Measurements from ENCODE around the gene SMAP2. TPM values are rescaled to one million over a fixed set of nuclear protein-coding genes. Genes with fewer than 3 reads are reported as not detected.

SMAP2 gene
- total RNA-seq, 2 donors from 2014 or later = 21.4 to 24.6 TPM

GRCh38 chr1:40351124-40351523 is 22.4 kb upstream of the SMAP2 start:
- 69 to 83% methylated on average over 2 of the region's 2 CpGs for WGBS, 2 donors
- Histone ChIP-seq H3K27ac (no peak overlapping the region), H3K9me3 (no peaks in the 10 kb centered on the region), H3K4me1 (no peaks in the 10 kb centered on the region), H3K36me3 (replicated peaks in 1 of 2; ENCODE audit: insufficient read depth in 1 of 2, low read depth in 2 of 2) (no peaks in the 10 kb centered on the region), H3K27me3 (no peaks in the 10 kb centered on the region), H3K4me3 (no peak overlapping the region)
- DNase-seq (no peak), ATAC-seq (no peak)
- intact Hi-C loops (cut with DNase I) = loop anchor here (10.0 kb wide), 1 partner anchor 54 kb away; no protein-coding TSS in a partner anchor
- TF ChIP-seq POLR2A (IDR thresholded peaks at IDR 0.05) (no peak), CTCF (IDR thresholded peaks at IDR 0.05) (no peak)

DNA sequence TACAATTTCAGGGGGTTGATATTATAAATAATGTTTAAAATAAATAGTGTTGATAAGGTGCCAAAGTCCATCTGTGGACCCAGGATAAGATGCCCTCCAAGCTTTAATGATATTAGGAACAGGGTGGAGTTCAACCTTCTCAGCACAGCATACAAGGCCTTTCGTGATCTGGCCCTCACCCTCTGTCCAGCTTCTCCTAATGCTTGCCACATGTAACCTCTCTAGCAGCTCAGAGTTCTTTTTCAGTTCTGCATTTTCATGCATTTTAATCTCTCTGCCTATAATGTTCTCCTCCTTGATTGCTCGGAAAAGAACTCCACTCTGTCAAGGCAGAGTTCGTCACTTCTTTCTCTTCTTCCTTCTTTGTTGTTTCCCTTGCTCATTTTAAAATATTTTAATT is 21.4 kb upstream of the SMAP2 start:
- no peak for TF ChIP-seq POLR2A (IDR thresholded peaks at IDR 0.05)
- no peaks in the 10 kb centered on the region for H3K9me3 ChIP-seq
- H3K4me3 ChIP-seq = no peak overlapping the region
- WGBS, 2 donors = 78 to 86% methylated on average over 3 of the region's 3 CpGs
- H3K4me1 ChIP-seq = no peaks in the 10 kb centered on the region
- intact Hi-C loops (cut with DNase I) = loop anchor here (10.0 kb wide), 1 partner anchor 53 kb away; no protein-coding TSS in a partner anchor
- no peaks in the 10 kb centered on the region for H3K27me3 ChIP-seq
- peak overlapping the region in 1 of 4 donors; percentile 69 for H3K27ac ChIP-seq
- DNase-seq (peak in 1 of 4 donors; percentile 22), ATAC-seq (no peak)
- H3K36me3 ChIP-seq (replicated peaks in 1 of 2; ENCODE audit: insufficient read depth in 1 of 2, low read depth in 2 of 2) = no peaks in the 10 kb centered on the region

DNA sequence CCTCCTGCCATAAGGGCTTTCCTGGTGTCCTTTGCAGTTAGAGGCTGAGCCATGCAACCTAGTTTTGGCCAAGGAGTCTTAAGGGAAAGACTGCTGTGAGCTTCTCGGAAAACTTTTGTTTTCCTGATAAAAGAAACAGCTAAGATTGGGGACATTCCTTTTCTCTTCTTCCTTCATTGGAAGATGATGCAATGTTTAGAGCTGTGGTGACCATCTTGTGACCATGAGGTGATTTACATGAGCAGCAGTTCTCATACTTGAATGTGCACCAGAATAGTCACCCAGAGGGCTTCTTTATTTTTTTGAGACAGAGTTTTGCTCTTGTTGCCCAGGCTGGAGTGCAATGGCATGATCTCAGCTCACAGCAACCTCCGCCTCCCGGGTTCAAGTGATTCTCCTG is 20.4 kb upstream of the SMAP2 start:
- TF ChIP-seq CTCF (IDR thresholded peaks at IDR 0.05) (no peak), POLR2A (IDR thresholded peaks at IDR 0.05) (no peak)
- Histone ChIP-seq H3K36me3 (replicated peaks in 1 of 2; ENCODE audit: insufficient read depth in 1 of 2, low read depth in 2 of 2) (no peaks in the 10 kb centered on the region), H3K27me3 (no peaks in the 10 kb centered on the region), H3K4me3 (no peak overlapping the region), H3K4me1 (no peaks in the 10 kb centered on the region), H3K27ac (peak overlapping the region in 1 of 4 donors; percentile 69), H3K9me3 (no peaks in the 10 kb centered on the region)
- ATAC-seq = no peak
- intact Hi-C loops (cut with DNase I) = loop anchor here (10.0 kb wide), 1 partner anchor 52 kb away; no protein-coding TSS in a partner anchor
- WGBS, 2 donors = 86 to 91% methylated on average over 3 of the region's 3 CpGs
- DNase-seq = no peak

- no peaks in the 10 kb centered on the region for H3K4me1 ChIP-seq
- peaks cover 0 to 5% (median 0%) of the 10 kb centered on the region in 3 donors for H3K9me3 ChIP-seq
- TF ChIP-seq POLR2A (IDR thresholded peaks at IDR 0.05) (no peak), CTCF (IDR thresholded peaks at IDR 0.05) (no peak)
- ATAC-seq = no peak
- no peak overlapping the region for H3K27ac ChIP-seq
- intact Hi-C loops (cut with DNase I) = loop anchor here (10.0 kb wide), 1 partner anchor 47 kb away; no protein-coding TSS in a partner anchor
- H3K4me3 ChIP-seq = no peak overlapping the region
- no peaks in the 10 kb centered on the region for H3K36me3 ChIP-seq (replicated peaks in 1 of 2; ENCODE audit: insufficient read depth in 1 of 2, low read depth in 2 of 2)
- DNase-seq = no peak
- H3K27me3 ChIP-seq = no peaks in the 10 kb centered on the region
These were observed 15.9 kb upstream of the SMAP2 start for GRCh38 chr1:40357625-40358024.

DNA sequence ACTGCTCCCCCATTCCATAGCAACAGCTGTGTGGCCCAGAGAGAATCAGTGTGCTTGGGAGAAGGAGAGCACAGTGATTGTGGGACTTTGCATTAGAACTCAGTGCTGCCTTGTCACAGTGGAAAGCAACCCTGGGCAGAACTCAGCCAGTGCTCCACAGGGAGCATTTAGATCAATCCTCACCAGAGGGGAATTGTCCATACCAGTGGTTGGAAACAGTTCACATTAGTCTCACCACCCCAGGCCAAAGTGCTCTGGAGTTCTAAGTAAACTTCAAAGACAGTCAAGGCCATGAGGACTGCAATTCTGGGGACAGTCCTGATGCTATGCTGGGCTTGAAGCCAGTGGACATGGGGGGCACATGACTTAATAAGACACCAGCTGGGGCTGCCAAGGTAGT is 12.9 kb upstream of the SMAP2 start:
- Histone ChIP-seq H3K27me3 (no peaks in the 10 kb centered on the region), H3K4me3 (no peak overlapping the region), H3K36me3 (replicated peaks in 1 of 2; ENCODE audit: insufficient read depth in 1 of 2, low read depth in 2 of 2) (no peaks in the 10 kb centered on the region), H3K4me1 (no peaks in the 10 kb centered on the region), H3K27ac (no peak overlapping the region), H3K9me3 (peaks cover 0 to 5% (median 0%) of the 10 kb centered on the region in 3 donors)
- TF ChIP-seq POLR2A (IDR thresholded peaks at IDR 0.05) (no peak), CTCF (IDR thresholded peaks at IDR 0.05) (no peak)
- DNase-seq (no peak), ATAC-seq (no peak)
- intact Hi-C loops (cut with DNase I) = no loop called here

All from body of pancreas (tissue), 4 donors.